PC-9 (cell line): ENCODE results near the gene ERBB2. TPM values are rescaled to one million over a fixed set of nuclear protein-coding genes. Genes with fewer than 3 reads are reported as not detected.

ENCODE experiments used
- BruUV-seq: library from RNA; stranded (reverse); fragments of 400-500 nt; replicated peaks from 2 replicates; lab custom pipeline; 2021; lab: Mats Ljungman, UMichigan
- CTCF ChIA-PET: fragments of 300-600 bp; sonication (Branson Sonifier 250); formaldehyde crosslinking; loops from one replicate; lab custom pipeline; 2022; ENCODE audit warnings: antibody characterized with exemption; lab: Charles Lee
- POLR2A ChIA-PET: fragments of 300-600 bp; sonication (Branson Sonifier 250); formaldehyde crosslinking; loops from one replicate; lab custom pipeline; 2022; ENCODE audit warnings: antibody characterized with exemption; ENCODE audit not compliant: unreplicated experiment; lab: Charles Lee
- DNase-seq, 2 experiments: peaks; one replicate each; pipeline versions ENCODE4 v3.0.0 to v3.0.0-alpha.2; 2015 to 2022; ENCODE audit warnings: mixed read lengths in 1 of 2
- H2AFZ ChIP-seq: fragments of 200-600 bp; sonication (generic); 2 replicates; pipeline ENCODE4 v1.8.1; 2017; ENCODE audit warnings: antibody characterized with exemption
- H3F3A ChIP-seq: fragments of 200-600 bp; sonication (generic); 2 replicates; pipeline ENCODE4 v1.8.1; 2017; ENCODE audit warnings: antibody characterized with exemption, mild to moderate bottlenecking, low read depth; ENCODE audit not compliant: insufficient read depth
- H3K27ac ChIP-seq: fragments of 200-600 bp; sonication (generic); 2 replicates; pipeline ENCODE4 v1.6.1; 2016; ENCODE audit warnings: mixed run types
- H3K27me3 ChIP-seq: fragments of 200-600 bp; sonication (generic); 2 replicates; pipeline ENCODE4 v1.6.1; 2016; ENCODE audit warnings: low read depth, mixed run types; ENCODE audit not compliant: insufficient read depth
- H3K36me3 ChIP-seq: fragments of 200-600 bp; sonication (generic); 2 replicates; pipeline ENCODE4 v1.6.1; 2016; ENCODE audit warnings: low read depth, mixed run types
- H3K4me1 ChIP-seq: fragments of 200-600 bp; sonication (generic); replicated peaks from 2 replicates; pipeline ENCODE4 v1.6.1; 2016; ENCODE audit warnings: mixed run types; ENCODE audit not compliant: insufficient read depth
- H3K4me2 ChIP-seq: fragments of 200-600 bp; sonication (generic); 2 replicates; pipeline ENCODE4 v1.6.1; 2017; ENCODE audit warnings: mixed run types
- H3K4me3 ChIP-seq: fragments of 200-600 bp; sonication (generic); 2 replicates; pipeline ENCODE4 v1.6.1; 2016; ENCODE audit warnings: mixed run types
- H3K79me2 ChIP-seq: fragments of 200-600 bp; sonication (generic); 2 replicates; pipeline ENCODE4 v1.6.1; 2017; ENCODE audit warnings: low read depth, mixed run types
- H3K9me2 ChIP-seq: fragments of 200-600 bp; sonication (generic); 2 replicates; pipeline ENCODE4 v1.8.1; 2017; ENCODE audit warnings: mild to moderate bottlenecking; ENCODE audit not compliant: insufficient read depth
- H3K9me3 ChIP-seq: fragments of 200-600 bp; sonication (generic); 2 replicates; pipeline ENCODE4 v1.8.1; 2016; ENCODE audit warnings: low read depth; ENCODE audit not compliant: insufficient read depth
- H4K20me1 ChIP-seq: fragments of 200-600 bp; sonication (generic); 2 replicates; pipeline ENCODE4 v1.8.1; 2017; ENCODE audit not compliant: insufficient read depth
- CTCF ChIP-seq: fragments of 200-600 bp; sonication (generic); conservative IDR thresholded peaks from 2 replicates; pipeline ENCODE4 v1.6.1; 2017; ENCODE audit warnings: mixed run types, antibody characterized with exemption, mild to moderate bottlenecking, moderate library complexity
- EZH2 ChIP-seq: fragments of 200-600 bp; sonication (generic); IDR thresholded peaks from 2 replicates; pipeline ENCODE4 v1.8.0; 2017; ENCODE audit warnings: antibody characterized with exemption, low read depth
- intact Hi-C: fragments of 100-400 bp; cut with micrococcal nuclease; formaldehyde crosslinking; loops from one replicate; pipeline ENCODE4 v1.10.0; 2022; ENCODE audit not compliant: unreplicated experiment
- total RNA-seq: library from RNA; stranded (reverse); gene quantifications from 2 replicates; pipeline ENCODE4 v1.2.3, GENCODE V29; 2021

Gene ERBB2
- total RNA-seq, 1 experiment from 2014 or later: 90.6 TPM

- H3K36me3 ChIP-seq: no peaks in the 10 kb centered on the region
- no TSS peak for BruUV-seq
- intact Hi-C loops: no loop called here
- H3K9me3 ChIP-seq: no peaks in the 10 kb centered on the region
- H3K4me3 ChIP-seq: no peak overlapping the region
- H3K9me2 ChIP-seq: no peaks in the 10 kb centered on the region
- ChIA-PET CTCF (interaction anchor here (0.7 kb wide), 1 partner anchor 166 kb away, joined by 3 read pairs; no protein-coding TSS in a partner anchor), POLR2A (no interaction called here)
- H3K4me2 ChIP-seq: no peak overlapping the region
- no peak for DNase-seq
- no peak overlapping the region for H2AFZ ChIP-seq
- no peak overlapping the region for H3K27ac ChIP-seq
- peaks cover 3% of the 10 kb centered on the region; the same call in 1 of the 2 replicates for H3F3A ChIP-seq
- no peaks in the 10 kb centered on the region for H3K27me3 ChIP-seq
- no peak for TF ChIP-seq CTCF
- no peak for TF ChIP-seq EZH2
- no peaks in the 10 kb centered on the region for H3K79me2 ChIP-seq
- H3K4me1 ChIP-seq: no peaks in the 10 kb centered on the region
- no peaks in the 10 kb centered on the region for H4K20me1 ChIP-seq
Observed at GRCh38 chr17:39716073-39716818, 16.4 kb downstream of the ERBB2 start.

DNA sequence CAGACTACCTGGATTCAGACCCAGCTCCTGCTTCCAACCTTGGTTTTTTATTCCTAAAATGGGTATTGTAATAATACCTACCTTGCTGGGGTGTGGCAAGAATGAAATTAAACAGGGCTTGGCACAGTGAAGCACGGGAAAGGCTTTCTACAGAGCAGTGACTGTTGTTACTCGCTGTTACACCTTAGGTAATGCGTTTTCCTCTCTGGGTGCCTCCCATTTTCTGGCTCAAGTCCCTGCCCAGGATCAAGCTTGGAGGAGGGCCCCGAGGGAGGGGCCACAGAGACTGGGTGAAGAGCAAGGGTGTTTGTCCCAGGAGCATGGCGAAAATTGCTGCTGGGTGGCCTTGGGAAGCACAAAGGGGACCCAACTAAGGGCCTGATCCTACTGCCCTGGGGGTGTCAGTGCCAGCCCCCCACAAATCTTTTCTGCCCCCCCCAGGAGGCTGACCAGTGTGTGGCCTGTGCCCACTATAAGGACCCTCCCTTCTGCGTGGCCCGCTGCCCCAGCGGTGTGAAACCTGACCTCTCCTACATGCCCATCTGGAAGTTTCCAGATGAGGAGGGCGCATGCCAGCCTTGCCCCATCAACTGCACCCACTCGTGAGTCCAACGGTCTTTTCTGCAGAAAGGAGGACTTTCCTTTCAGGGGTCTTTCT is 17.1 kb downstream of the ERBB2 start:
- intact Hi-C loops: no loop called here
- Histone ChIP-seq H3K79me2 (no peaks in the 10 kb centered on the region), H3K4me2 (no peak overlapping the region), H3K4me3 (no peak overlapping the region), H3K4me1 (no peaks in the 10 kb centered on the region), H3K9me2 (no peaks in the 10 kb centered on the region), H3F3A (peaks cover 3% of the 10 kb centered on the region; the same call in 1 of the 2 replicates), H3K9me3 (no peaks in the 10 kb centered on the region), H3K36me3 (no peaks in the 10 kb centered on the region), H3K27me3 (no peaks in the 10 kb centered on the region), H3K27ac (no peak overlapping the region), H4K20me1 (no peaks in the 10 kb centered on the region), H2AFZ (no peak overlapping the region)
- ChIA-PET CTCF (no interaction called here), POLR2A (no interaction called here)
- no peak for DNase-seq
- TF ChIP-seq CTCF: no peak
- no peak for TF ChIP-seq EZH2
- BruUV-seq: no TSS peak

DNA sequence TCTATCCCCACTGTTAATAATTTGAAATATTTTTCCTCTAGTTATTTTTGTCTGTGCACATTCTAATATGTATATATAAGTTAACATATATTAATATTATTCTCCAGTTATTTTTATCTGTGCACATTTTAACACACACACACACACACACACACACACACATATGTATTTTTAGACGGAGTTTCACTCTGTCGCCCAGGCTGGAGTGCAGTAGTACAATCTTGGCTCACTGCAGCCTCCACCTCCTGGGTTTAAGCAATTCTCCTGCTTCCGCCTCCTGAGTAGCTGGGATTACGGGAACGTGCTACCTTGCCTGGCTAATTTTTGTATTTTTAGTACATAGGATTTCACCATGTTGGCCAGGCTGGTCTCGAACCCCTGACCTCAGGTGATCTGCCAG is 17.8 kb downstream of the ERBB2 start:
- peaks cover 3% of the 10 kb centered on the region; the same call in 1 of the 2 replicates for H3F3A ChIP-seq
- POLR2A ChIA-PET: no interaction called here
- no peak for TF ChIP-seq CTCF
- no peak for TF ChIP-seq EZH2
- H3K9me2 ChIP-seq: no peaks in the 10 kb centered on the region
- CTCF ChIA-PET: no interaction called here
- H3K4me2 ChIP-seq: no peak overlapping the region
- BruUV-seq: no TSS peak
- H2AFZ ChIP-seq: no peak overlapping the region
- H3K9me3 ChIP-seq: no peaks in the 10 kb centered on the region
- DNase-seq: no peak
- no peaks in the 10 kb centered on the region for H3K36me3 ChIP-seq
- H3K79me2 ChIP-seq: no peaks in the 10 kb centered on the region
- H3K4me3 ChIP-seq: no peak overlapping the region
- H3K4me1 ChIP-seq: no peaks in the 10 kb centered on the region
- H4K20me1 ChIP-seq: no peaks in the 10 kb centered on the region
- H3K27ac ChIP-seq: no peak overlapping the region
- intact Hi-C loops: no loop called here
- H3K27me3 ChIP-seq: no peaks in the 10 kb centered on the region
